HG03378 (cell line): ENCODE results near the gene KIF14.
A peak's percentile ranks its signal among the peaks of the same experiment; 100 is the strongest.

Experiments used
- ATAC-seq: cut with Tn5 transposase; IDR thresholded peaks from one replicate; pipeline ENCODE4 v1.9.1; 2021; ENCODE audit warnings: mild to moderate bottlenecking, moderate library complexity; ENCODE audit not compliant: unreplicated experiment

Gene KIF14

DNA sequence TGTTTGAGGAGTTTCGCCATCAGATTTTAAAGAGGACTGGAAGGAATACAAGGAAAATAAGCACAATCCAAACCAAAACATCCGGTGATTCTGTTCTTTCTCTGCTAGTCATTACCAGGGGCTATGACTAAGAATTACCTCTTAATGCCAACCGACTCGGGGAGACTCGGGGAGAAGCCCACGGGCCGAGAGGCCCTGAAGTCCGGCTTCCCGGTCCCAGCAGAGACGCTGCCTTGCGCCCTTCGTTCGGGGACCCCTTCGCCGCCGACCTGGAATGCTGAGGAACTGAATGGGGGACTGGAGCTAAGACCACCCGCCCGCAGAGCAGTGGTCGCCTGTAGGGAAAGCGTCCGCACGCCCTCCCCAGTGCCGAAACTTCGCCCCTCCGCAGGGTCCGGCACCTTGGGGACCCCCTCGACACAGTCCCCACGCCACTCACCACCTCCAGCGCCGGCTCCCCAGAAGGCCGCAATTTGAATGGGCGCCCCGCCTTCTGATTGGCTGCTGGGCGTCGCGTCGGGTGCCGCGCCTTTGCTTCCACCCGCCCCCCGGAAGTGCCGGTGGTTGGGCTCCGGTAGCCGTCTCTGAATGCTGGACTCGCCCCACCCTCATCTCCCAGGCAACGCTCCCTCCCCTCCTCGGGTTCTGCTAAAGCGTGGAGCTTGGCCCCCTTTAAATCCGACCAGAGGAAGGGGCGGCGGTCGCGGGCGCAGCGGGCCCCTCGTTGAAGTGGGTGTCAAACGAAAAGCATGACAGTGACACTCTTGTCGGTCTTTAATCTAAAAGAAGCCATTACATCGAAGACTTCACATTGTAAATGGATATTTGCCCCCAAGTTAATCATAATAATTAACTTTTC lies at the start of gene KIF14:
Gene KIF14, minus strand, starts transcription at position 479 of the 859 bp plus-strand sequence. CDS start 2,028 bp downstream, outside the sequence.
- peak; percentile 72 for ATAC-seq

DNA sequence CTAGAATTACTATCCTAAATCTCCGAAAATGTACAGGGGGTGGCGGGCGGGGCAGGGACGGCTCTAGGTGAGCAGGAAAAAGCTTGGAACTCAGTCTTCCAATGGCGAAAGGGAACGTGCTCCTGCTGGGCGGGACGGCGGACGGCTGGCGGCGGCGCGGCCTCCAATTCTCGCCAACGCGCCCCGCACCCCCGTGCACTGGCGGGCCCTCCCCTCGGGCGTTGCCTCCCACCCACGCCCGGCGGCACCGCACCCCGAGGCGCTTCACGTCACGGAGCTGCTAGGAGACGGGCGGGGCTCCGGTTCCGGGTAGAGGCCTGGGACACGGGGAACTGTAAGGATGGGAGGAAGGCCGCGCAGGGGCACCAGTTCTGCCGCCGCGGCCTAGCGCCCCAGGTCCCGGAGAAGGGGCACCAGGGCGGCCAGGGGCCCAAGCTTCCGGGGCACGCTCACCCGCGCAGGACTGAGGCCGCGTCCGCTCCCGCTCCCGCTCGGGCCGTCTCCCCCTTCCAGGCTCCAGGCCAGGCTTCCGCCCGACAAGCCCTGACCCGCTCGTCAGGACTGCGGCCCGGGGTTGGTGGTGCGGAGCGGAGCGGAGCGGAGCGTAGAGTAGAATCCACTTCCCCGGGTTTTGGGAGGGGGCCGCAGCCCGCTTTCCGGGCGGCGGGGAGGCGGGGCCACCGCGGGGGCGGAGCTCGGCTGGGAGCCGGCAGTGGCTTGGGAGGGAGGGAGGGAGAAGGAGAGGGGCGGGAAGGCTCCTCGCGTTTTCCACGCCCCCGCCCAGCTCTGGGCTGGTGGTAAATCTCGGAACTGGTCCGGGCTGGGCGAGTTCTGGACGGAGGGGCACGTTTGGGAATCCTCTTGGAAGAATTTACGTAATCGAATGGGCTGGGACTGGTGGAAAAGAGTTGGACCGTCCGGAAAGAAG lies 49.0 kb upstream of the KIF14 start, which contains the start of gene DDX59:
Gene DDX59, minus strand, starts transcription at position 594 of the 928 bp plus-strand sequence. CDS start 3,167 bp downstream, outside the sequence.
- ATAC-seq: peak; percentile 72

- ATAC-seq: no peak
These were observed 48.2 kb upstream of the KIF14 start for GRCh38 chr1:200668514-200669313.

DNA sequence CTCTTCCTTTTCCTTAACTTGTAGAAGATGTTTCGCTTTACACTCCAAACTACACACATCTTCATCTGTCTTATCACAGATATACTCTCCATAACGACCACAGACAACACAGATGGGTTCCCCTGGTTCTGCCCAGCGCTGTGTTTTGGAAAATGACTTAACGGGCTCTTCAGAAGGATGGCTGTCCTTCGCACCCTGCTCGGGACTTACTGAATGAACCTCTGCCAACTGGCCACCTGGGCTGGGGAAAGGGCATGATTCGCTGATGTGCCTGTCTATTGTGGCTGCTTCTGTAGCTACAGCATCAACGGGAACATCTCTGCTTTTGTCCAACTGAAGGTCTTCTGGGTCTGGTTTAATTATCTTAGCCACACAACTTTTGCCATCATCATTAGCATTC lies 45.8 kb upstream of the KIF14 start:
- ATAC-seq: no peak

- no peak for ATAC-seq
These were observed 45.3 kb upstream of the KIF14 start for GRCh38 chr1:200665861-200666260.

GRCh38 chr1:200660719-200661118 lies 40.2 kb upstream of the KIF14 start:
- no peak for ATAC-seq

GRCh38 chr1:200659269-200659668 lies 38.7 kb upstream of the KIF14 start:
- no peak for ATAC-seq

- no peak for ATAC-seq
These were observed 37.7 kb upstream of the KIF14 start for GRCh38 chr1:200658037-200658818.

DNA sequence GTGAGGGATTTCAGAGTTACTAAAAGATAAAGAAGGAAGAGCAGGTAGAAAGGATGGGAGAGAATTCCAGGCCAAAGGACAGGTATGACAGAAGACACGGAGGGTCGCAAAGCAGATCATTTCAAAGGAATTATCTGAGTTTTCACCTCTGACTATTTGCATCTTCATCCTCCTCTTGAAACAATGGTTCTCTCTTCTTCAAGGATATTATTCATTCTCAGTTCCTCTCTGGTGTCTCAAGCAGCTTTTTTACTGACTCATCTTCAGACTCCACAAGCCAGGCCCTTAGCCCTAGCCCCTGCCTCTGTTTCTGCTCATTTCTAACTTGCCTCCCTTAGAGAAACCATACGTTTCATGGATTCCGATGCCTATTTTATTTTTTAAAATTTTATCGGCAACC lies 34.1 kb upstream of the KIF14 start:
- peak; percentile 87 for ATAC-seq

- peak; percentile 34 for ATAC-seq
These were observed 32.5 kb upstream of the KIF14 start for GRCh38 chr1:200653022-200653462.

DNA sequence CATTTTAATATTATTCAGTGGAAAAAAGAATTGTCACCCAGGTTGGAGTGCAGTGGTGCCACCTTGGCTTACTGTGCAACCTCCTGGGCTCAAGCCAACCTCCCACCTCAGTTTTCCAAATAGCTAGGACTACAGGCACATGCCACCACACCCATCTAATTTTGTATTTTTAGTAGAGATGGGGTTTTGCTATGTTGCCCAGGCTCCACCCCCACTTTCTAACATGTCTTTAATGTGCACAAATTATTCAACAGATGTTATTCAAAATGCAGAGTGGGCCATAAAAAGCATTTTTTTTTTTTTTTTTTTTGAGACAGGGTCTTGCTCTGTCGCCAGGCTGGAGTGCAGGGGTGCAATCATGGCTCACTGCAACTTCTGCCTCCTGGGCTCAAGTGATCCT lies 31.8 kb upstream of the KIF14 start:
- no peak for ATAC-seq

DNA sequence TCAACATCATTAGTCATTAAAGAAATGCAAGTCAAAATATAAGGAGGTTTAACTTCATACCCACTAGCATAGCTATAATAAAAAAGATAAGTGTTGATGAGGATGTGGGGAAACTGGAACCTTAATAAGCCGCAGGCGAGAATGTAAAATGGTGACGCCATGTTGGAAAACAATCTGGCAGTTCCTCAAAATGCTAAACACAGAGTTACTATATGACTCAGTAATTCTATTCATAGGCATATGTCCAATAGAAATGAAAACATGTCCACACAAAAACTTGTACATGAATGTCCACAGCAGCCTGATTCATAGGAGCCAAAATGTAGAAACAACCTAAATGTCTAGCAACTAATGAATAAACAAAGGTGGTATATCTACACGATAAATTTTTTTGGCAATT lies 26.0 kb upstream of the KIF14 start:
- no peak for ATAC-seq

DNA sequence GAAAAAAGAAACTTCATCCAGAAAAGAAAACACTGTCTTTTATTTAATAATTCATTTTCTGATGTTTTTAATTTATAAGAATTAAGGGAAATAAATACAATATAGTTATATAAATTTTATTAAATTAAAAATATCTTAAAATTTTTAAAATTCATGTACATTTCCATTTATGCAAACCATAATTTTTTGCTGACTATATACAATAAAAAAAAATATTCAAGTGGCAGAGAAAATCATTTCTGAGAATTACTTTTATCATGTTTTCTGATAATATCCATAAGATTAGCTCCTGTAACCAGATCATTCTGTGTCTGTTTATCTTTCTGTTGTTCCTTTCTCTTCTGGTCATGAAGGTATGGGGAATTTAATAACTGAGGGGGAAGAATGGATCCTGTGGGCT lies 23.5 kb upstream of the KIF14 start:
- no peak for ATAC-seq

- no peak for ATAC-seq
These were observed 21.9 kb upstream of the KIF14 start for GRCh38 chr1:200642481-200642880.

GRCh38 chr1:200640963-200641401 lies 20.4 kb upstream of the KIF14 start:
- ATAC-seq: no peak

DNA sequence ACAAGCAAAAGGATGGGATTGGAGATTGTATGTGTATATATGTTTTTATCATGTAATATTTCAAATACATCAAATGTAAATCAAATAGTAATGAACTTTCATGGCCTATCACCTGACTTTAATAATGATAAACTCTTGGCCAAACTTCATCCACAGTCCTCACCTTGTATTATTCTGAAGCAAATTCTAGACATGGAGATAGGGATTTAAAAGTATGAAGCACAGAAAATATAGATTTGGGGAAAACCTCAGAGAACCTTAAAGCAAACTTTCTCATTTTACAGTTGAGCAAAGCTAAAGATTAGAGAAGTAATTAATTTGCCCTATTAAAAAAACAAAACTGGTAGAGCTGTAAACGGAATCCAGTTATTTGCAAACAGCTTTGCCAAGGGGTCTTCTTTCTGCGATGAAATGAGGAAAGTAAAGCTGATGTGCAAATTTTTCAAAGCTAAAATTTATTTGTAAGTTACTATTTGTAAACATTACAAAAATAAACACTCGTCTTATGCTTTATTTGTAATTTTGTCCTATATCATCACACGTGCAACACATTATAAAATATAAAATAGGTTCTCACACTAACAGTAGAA lies 19.9 kb upstream of the KIF14 start:
- ATAC-seq: no peak

- no peak for ATAC-seq
These were observed 17.5 kb upstream of the KIF14 start for GRCh38 chr1:200638073-200638472.

GRCh38 chr1:200636681-200637080 lies 16.1 kb upstream of the KIF14 start:
- ATAC-seq: no peak
